ENCODE data around the gene AK8.

DNA sequence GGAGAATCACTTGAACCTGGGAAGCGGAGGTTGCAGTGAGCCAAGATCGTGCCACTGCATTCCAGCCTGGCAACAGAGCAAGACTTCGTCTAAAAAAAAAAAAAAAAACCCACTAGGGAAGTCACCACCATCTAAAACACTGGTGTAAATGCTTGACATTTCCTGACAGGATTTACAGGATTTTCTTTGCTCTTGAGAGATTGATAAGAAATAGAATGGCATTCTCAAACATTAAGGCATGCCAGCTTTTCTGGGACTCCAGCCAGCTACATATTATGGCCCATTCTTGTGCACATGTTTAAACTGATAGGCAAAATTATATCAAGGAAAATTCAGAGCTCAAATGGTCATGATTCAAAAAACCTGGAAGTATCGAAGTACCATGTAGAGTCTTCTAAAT is 179.1 kb downstream of the AK8 start:
- TF ChIP-seq EZH2phosphoT487 (IDR thresholded peaks at IDR 0.05; ENCODE audit: low read depth, severe bottlenecking, unreplicated experiment): no peak
- TF ChIP-seq CTCF (IDR thresholded peaks at IDR 0.05; ENCODE audit: poor library complexity): no peak
